ENCODE results near the gene RAB31.

- TF ChIP-seq, protein P1, sequence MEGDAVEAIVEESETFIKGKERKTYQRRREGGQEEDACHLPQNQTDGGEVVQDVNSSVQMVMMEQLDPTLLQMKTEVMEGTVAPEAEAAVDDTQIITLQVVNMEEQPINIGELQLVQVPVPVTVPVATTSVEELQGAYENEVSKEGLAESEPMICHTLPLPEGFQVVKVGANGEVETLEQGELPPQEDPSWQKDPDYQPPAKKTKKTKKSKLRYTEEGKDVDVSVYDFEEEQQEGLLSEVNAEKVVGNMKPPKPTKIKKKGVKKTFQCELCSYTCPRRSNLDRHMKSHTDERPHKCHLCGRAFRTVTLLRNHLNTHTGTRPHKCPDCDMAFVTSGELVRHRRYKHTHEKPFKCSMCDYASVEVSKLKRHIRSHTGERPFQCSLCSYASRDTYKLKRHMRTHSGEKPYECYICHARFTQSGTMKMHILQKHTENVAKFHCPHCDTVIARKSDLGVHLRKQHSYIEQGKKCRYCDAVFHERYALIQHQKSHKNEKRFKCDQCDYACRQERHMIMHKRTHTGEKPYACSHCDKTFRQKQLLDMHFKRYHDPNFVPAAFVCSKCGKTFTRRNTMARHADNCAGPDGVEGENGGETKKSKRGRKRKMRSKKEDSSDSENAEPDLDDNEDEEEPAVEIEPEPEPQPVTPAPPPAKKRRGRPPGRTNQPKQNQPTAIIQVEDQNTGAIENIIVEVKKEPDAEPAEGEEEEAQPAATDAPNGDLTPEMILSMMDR (IDR thresholded peaks at IDR 0.05), result no peak
- TF ChIP-seq POLR2A (IDR thresholded peaks at IDR 0.05), result no peak
Observed at GRCh38 chr18:9663377-9663776, 44.7 kb upstream of the RAB31 start.

Data from testis (tissue), 2 donors.